GM18519 (cell line): ENCODE data around the gene ANKRD12.
A peak's percentile ranks its signal among the peaks of the same experiment; 100 is the strongest.

Experiments
- ATAC-seq: cut with Tn5 transposase; IDR thresholded peaks from one replicate; pipeline ENCODE4 v1.9.1; 2021; ENCODE audit warnings: mild to moderate bottlenecking, moderate library complexity; ENCODE audit not compliant: unreplicated experiment, low FRiP score

ANKRD12 gene

GRCh38 chr18:9333441-9334328, 197.1 kb downstream of the ANKRD12 start:
- peak; percentile 29 for ATAC-seq

- ATAC-seq = peak; percentile 36
Measured at GRCh38 chr18:9334329-9334972, 197.9 kb downstream of the ANKRD12 start, which contains the start of gene TWSG1. TSS of gene TWSG1 (plus strand) at chr18:9334773. CDS start at chr18:9337230, 2,457 bp downstream.

GRCh38 chr18:9334973-9335696, 198.6 kb downstream of the ANKRD12 start:
- peak; percentile 25 for ATAC-seq
